ENCODE data around the gene IGF2R.

IGF2R gene

DNA sequence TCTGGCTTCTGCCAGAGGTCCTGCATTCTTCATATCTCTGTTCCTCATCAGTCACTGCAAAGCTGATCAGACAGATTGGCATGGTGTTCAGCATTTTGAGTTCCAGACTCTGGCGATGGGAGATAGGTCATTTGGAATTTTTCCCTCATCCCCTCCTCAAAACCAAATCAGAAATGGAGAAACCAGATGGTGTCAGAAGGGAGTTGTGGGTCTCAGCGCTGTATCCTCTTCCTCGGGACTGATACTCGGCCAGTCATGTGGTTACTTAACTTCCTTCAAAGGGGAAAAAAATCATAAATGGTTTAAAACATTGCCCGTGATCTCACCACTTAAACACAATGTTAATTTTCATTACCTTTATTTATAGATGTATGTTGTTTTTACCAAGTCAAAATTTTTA, 75.8 kb downstream of the IGF2R start:
- DNase-seq (ENCODE audit: low spot score), result no peak

- no peak for DNase-seq (ENCODE audit: low spot score)
Measured at GRCh38 chr6:160048471-160048870, 79.6 kb downstream of the IGF2R start.

- no peak for DNase-seq (ENCODE audit: low spot score)
Measured at GRCh38 chr6:160049346-160049745, 80.5 kb downstream of the IGF2R start.

GRCh38 chr6:160050022-160050421, 81.1 kb downstream of the IGF2R start:
- no peak for DNase-seq (ENCODE audit: low spot score)

- no peak for DNase-seq (ENCODE audit: low spot score)
Measured at GRCh38 chr6:160051390-160051789, 82.5 kb downstream of the IGF2R start.

DNA sequence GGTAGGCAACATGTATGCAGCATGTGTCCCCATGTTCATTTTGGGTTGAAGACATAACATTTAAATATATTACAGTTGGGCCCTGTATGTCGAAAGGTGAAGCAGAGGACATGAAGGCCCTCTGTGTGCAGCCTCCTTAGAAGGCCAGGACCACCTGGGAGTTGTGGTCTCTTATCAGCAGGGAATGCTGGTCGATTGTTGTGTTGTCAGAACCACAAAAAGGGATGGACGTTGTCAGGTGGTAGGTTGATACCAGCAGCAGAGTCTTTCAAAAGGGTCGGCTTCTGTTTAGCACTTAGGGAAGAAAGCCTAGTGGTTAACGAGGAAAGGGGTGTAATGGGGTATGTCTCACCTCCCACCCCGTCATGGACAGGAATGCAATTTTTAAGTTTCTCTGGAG, 85.4 kb downstream of the IGF2R start:
- DNase-seq (ENCODE audit: low spot score), result no peak

GRCh38 chr6:160054913-160055312, 86.0 kb downstream of the IGF2R start:
- DNase-seq (ENCODE audit: low spot score), result no peak

- DNase-seq (ENCODE audit: low spot score), result no peak
Measured at GRCh38 chr6:160055378-160055777, 86.5 kb downstream of the IGF2R start.

GRCh38 chr6:160055813-160056212, 86.9 kb downstream of the IGF2R start:
- no peak for DNase-seq (ENCODE audit: low spot score)

DNA sequence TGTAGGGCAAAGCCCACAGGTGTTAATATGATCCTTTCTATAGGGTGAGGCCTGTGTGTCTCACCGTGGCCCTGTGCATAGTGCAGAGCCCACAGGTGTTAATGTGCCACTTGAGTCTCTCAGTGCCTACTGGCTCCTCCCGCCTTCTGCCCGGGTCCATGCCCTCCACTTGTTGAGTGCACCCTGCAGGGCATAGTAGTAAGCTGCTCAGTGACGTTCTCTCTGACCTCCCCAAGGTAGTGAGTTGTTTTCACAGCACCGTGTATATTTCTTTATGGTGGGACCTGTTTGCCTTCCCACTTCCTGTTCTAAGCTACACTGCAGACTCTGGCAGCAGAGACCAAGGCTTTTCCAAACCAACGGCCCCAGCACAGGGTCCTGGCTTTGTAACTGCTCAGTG, 88.2 kb downstream of the IGF2R start:
- DNase-seq (ENCODE audit: low spot score), result no peak

DNA sequence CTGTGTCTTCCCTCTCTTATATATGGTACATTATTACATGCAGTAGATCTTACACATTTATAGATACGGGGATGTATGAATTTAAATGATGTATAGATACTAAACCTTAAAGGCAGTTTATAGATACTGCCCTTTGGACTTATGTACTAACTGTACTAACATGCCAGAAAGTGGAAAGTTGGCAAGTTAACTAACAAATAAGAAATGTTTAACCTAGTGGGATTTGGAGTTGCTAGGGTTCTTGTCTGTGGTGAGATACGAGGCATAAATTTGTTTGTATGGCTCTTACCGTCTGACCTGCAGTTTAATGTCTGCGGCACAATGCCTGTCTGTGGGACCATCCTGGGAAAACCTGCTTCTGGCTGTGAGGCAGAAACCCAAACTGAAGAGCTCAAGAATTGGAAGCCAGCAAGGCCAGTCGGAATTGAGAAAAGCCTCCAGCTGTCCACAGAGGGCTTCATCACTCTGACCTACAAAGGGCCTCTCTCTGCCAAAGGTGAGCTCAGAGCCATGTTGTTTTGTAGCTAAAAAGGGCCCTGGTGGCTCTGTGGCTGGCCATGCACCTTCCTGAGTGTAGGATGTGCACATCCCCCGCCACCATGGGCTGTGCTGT, 89.8 kb downstream of the IGF2R start:
- no peak for DNase-seq (ENCODE audit: low spot score)

- DNase-seq (ENCODE audit: low spot score), result no peak
Measured at GRCh38 chr6:160060221-160060620, 91.3 kb downstream of the IGF2R start.

- DNase-seq (ENCODE audit: low spot score), result no peak
Measured at GRCh38 chr6:160060920-160061447, 92.1 kb downstream of the IGF2R start.

DNA sequence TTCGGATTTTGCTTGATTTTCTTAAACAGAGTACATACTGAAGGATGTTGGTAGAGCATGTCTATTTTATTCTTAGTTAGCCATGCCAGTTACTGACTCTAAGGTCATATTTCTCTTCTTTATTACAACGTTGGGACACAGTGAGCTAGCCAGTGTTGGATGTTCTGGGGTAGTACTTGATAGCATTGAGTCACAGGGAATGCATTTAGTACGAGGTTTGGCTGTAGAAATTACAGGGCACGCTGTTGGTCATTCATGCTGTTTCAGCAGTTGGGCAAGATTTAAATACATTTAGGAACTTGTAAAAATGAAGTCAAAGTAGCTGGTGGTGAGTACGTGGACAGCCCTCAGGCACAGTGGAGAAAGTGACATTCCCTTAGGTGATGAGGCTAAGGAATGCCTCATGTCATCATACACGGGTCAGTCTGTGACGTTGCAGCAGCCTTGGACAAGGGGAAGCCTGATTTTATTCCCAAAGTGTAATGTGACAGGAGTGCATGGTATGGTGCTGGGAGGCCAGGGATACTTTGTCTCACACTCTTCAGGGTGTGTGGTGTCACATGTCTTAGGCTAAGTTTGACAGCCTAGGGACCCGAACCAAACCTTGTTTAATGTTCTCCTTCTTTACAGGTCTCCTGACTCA, 95.0 kb downstream of the IGF2R start:
- DNase-seq (ENCODE audit: low spot score), result no peak

- DNase-seq (ENCODE audit: low spot score), result no peak
Measured at GRCh38 chr6:160065200-160065599, 96.3 kb downstream of the IGF2R start.

GRCh38 chr6:160067564-160067963, 98.7 kb downstream of the IGF2R start:
- no peak for DNase-seq (ENCODE audit: low spot score)

DNA sequence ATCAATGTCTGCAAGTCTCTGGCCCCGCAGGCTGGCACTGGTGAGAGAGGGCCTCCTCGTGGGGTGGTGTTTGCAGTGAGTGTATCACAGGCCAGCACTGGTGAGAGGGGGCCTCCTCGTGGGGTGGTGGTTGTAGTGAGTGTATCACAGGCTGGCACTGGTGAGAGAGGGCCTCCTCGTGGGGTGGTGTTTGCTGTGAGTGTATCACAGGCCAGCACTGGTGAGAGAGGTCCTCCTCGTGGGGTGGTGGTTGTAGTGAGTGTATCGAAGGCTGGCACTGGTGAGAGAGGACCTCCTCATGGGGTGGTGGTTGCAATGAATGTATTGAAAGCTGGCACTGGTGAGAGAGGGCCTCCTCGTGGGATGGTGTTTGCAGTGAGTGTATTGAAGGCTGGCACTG, 99.5 kb downstream of the IGF2R start:
- DNase-seq (ENCODE audit: low spot score), result no peak

GRCh38 chr6:160069050-160069454, 100.2 kb downstream of the IGF2R start:
- no peak for DNase-seq (ENCODE audit: low spot score)

DNA sequence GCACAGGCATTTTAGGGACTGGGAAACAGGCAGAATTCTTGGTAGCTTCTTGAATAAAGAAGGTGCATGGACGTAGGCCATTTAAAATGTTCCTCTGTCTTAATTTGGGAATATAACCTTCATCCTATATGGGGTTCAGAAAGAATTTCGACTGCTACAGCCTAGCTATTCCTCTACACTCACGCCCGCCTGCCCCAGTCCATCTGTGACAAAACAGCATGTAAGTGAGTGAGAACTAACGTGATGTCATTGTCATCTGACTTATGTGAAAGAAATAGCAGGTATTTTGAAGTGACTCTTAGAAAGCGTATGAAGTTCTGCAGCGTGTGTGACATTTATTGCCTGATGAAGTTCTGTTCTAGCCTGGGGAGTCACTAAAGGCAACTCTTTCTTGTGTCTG, 100.6 kb downstream of the IGF2R start:
- no peak for DNase-seq (ENCODE audit: low spot score)

GRCh38 chr6:160070427-160070826, 101.5 kb downstream of the IGF2R start:
- DNase-seq (ENCODE audit: low spot score), result no peak

- DNase-seq (ENCODE audit: low spot score), result no peak
Measured at GRCh38 chr6:160070831-160071230, 101.9 kb downstream of the IGF2R start.

DNA sequence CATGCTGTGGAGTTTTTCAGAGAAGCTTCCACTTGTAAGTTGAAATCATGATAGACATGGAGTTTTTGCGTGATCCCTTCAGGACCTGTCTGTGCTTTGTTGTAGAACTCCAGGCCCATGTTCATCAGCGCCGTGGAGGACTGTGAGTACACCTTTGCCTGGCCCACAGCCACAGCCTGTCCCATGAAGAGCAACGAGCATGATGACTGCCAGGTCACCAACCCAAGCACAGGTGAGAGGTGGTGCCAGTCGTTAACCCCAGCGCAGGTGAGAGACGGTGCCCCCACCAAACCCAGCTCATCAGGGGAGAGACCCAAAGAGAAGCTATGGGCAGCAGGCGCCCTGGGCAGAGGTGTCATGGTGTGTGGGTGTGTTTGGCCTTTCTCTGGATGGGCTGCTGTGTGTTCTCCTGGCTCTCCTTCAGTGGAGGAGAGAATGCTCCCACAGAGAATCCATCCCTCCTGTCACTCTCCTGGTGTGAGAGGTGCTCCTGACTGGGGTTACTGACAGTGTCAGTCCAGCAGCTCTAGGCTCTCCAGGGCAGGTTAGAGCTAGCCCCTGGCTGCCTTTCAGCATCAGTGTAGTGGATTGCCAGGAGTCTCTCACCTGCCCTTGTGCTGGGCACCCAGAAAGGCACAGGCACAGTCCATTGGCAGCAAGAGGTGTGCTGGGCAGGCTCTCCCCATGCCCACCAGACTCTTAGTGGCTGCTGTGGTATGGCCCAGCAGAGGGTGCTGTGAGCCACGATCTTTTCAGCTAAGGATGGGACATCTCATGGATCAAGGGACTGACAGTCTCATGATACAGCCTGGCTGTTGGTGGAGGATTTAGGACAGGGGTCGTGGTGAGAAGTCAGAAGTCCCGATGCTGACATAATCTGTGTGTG, 103.2 kb downstream of the IGF2R start:
- DNase-seq (ENCODE audit: low spot score), result peak; percentile 6

GRCh38 chr6:160073272-160073671, 104.4 kb downstream of the IGF2R start:
- DNase-seq (ENCODE audit: low spot score), result no peak

Measured in AG08395 (cell line).